SU-DHL-6 (cell line): Measurements from ENCODE around the gene LRRC43.

Source experiments
- H2AFZ ChIP-seq: fragments of 200-600 bp; sonication (generic); 2 replicates; pipeline ENCODE4 v1.6.1; 2014; ENCODE audit warnings: low read depth, mild to moderate bottlenecking, moderate library complexity, mixed read lengths, antibody characterized with exemption, low read length; ENCODE audit not compliant: severe bottlenecking
- H3F3A ChIP-seq: fragments of 200-600 bp; shearing (Covaris generic); 2 replicates; pipeline ENCODE4 v1.6.0; 2016; ENCODE audit warnings: antibody characterized with exemption, mild to moderate bottlenecking; ENCODE audit not compliant: insufficient read depth
- H3K27ac ChIP-seq: fragments of 200-600 bp; sonication (generic); 2 replicates; pipeline ENCODE4 v1.5.1; 2016; ENCODE audit warnings: low read depth, mild to moderate bottlenecking, low read length, moderate library complexity, mixed read lengths
- H3K27me3 ChIP-seq: fragments of 200-600 bp; sonication (generic), shearing (Covaris generic); 2 replicates; pipeline ENCODE4 v1.6.0; 2014; ENCODE audit warnings: mild to moderate bottlenecking, low read length
- H3K36me3 ChIP-seq: fragments of 200-600 bp; sonication (generic); 2 replicates; pipeline ENCODE4 v1.6.1; 2014; ENCODE audit warnings: mild to moderate bottlenecking, low read length, mixed read lengths
- H3K4me2 ChIP-seq: fragments of 300-600, 200-600 bp; shearing (Covaris generic), sonication (generic); 2 replicates; pipeline ENCODE4 v1.6.0; 2014; ENCODE audit warnings: low read length, low read depth, mild to moderate bottlenecking; ENCODE audit not compliant: poor library complexity, severe bottlenecking
- H3K4me3 ChIP-seq: fragments of 200-600 bp; sonication (generic); 2 replicates; pipeline ENCODE4 v1.5.1; 2014; ENCODE audit warnings: antibody characterized with exemption, low read length, mild to moderate bottlenecking, mixed read lengths; ENCODE audit not compliant: insufficient read depth, poor library complexity, severe bottlenecking
- H3K79me2 ChIP-seq: fragments of 200-600 bp; sonication (generic); 2 replicates; pipeline ENCODE4 v1.6.1; 2014; ENCODE audit warnings: mild to moderate bottlenecking, low read length, moderate library complexity; ENCODE audit not compliant: insufficient read depth
- H3K9ac ChIP-seq: fragments of 200-600 bp; sonication (generic); 2 replicates; pipeline ENCODE4 v1.7.0; 2014; ENCODE audit warnings: mild to moderate bottlenecking, low read length
- H3K9me2 ChIP-seq: fragments of 200-600 bp; sonication (generic); replicated peaks from 2 replicates; pipeline ENCODE4 v1.6.1; 2014; ENCODE audit warnings: low read length; ENCODE audit not compliant: insufficient read depth
- H3K9me3 ChIP-seq: fragments of 200-600 bp; sonication (generic); 2 replicates; pipeline ENCODE4 v1.6.1; 2014; ENCODE audit warnings: low read length, mixed read lengths; ENCODE audit not compliant: insufficient read depth
- H4K20me1 ChIP-seq: fragments of 200-600 bp; sonication (generic); 2 replicates; pipeline ENCODE4 v1.6.1; 2014; ENCODE audit warnings: low read depth, mild to moderate bottlenecking, antibody characterized with exemption, low read length, moderate library complexity, mixed read lengths
- CTCF ChIP-seq: fragments of 200-600 bp; sonication (generic); IDR thresholded peaks from one replicate; pipeline ENCODE4 v1.5.1; 2017; ENCODE audit warnings: antibody characterized with exemption, mild to moderate bottlenecking, low read length, moderate library complexity; ENCODE audit not compliant: insufficient read depth, poor library complexity, severe bottlenecking
- EZH2phosphoT487 ChIP-seq: fragments of 200-600 bp; sonication (generic), shearing (Covaris generic); conservative IDR thresholded peaks from 2 replicates; pipeline ENCODE4 v1.6.1; 2018; ENCODE audit warnings: mild to moderate bottlenecking, antibody characterized with exemption, low read length, moderate library complexity, mixed read lengths

LRRC43 gene

GRCh38 chr12:122182887-122183587 is at the start of gene LRRC43:
Gene LRRC43 (plus strand): TSS chr12:122183123. CDS start chr12:122183145, 22 bp downstream.
- no peak within 1 kb of the TSS for H3K4me3 ChIP-seq
- H3K9me3 ChIP-seq: no peaks in the 10 kb centered on the region
- no peaks in the 10 kb centered on the region for H3F3A ChIP-seq
- H3K79me2 ChIP-seq: no peaks in the 10 kb centered on the region
- no peak within 1 kb of the TSS for H3K9ac ChIP-seq
- TF ChIP-seq CTCF: no peak
- TF ChIP-seq EZH2phosphoT487: no peak
- H3K36me3 ChIP-seq: no peaks in the 10 kb centered on the region
- no peaks in the 10 kb centered on the region for H3K27me3 ChIP-seq
- H4K20me1 ChIP-seq: no peaks in the 10 kb centered on the region
- H2AFZ ChIP-seq: no peak within 1 kb of the TSS
- H3K4me2 ChIP-seq: peak within 1 kb of the TSS; percentile 15
- no peaks in the 10 kb centered on the region for H3K9me2 ChIP-seq
- no peak within 1 kb of the TSS for H3K27ac ChIP-seq

- no peaks in the 10 kb centered on the region for H3K79me2 ChIP-seq
- H3K27ac ChIP-seq: no peak overlapping the region
- no peak overlapping the region for H2AFZ ChIP-seq
- H4K20me1 ChIP-seq: no peaks in the 10 kb centered on the region
- H3K9me2 ChIP-seq: no peaks in the 10 kb centered on the region
- H3K4me2 ChIP-seq: no peak overlapping the region
- no peak overlapping the region for H3K9ac ChIP-seq
- no peaks in the 10 kb centered on the region for H3K9me3 ChIP-seq
- TF ChIP-seq CTCF (no peak), EZH2phosphoT487 (no peak)
- no peak overlapping the region for H3K4me3 ChIP-seq
- H3K27me3 ChIP-seq: no peaks in the 10 kb centered on the region
- no peaks in the 10 kb centered on the region for H3K36me3 ChIP-seq
- no peaks in the 10 kb centered on the region for H3F3A ChIP-seq
Measured at GRCh38 chr12:122133192-122133950, 49.6 kb upstream of the LRRC43 start.

GRCh38 chr12:122135437-122136031 is 47.4 kb upstream of the LRRC43 start:
- Histone ChIP-seq H3K27ac (no peak overlapping the region), H2AFZ (no peak overlapping the region), H3K79me2 (no peaks in the 10 kb centered on the region), H3K4me3 (no peak overlapping the region), H3K4me2 (no peak overlapping the region), H3F3A (no peaks in the 10 kb centered on the region), H3K9me2 (no peaks in the 10 kb centered on the region), H3K36me3 (no peaks in the 10 kb centered on the region), H3K9ac (no peak overlapping the region), H3K27me3 (no peaks in the 10 kb centered on the region), H4K20me1 (no peaks in the 10 kb centered on the region), H3K9me3 (no peaks in the 10 kb centered on the region)
- TF ChIP-seq EZH2phosphoT487 (no peak), CTCF (no peak)
